GM12878 (cell line): ENCODE data around the gene ANK2. TPM values are rescaled to one million over a fixed set of nuclear protein-coding genes. Genes with fewer than 3 reads are reported as not detected.

Source experiments
- BCLAF1 ChIP-seq: fragments of 450-650 bp; IDR thresholded peaks from 2 replicates; pipeline ENCODE4 v1.6.1; 2017; ENCODE audit warnings: antibody characterized with exemption, mild to moderate bottlenecking, moderate library complexity
- BHLHE40 ChIP-seq, 2 experiments: fragments of 450-650 bp in 1 of 2; IDR thresholded peaks; 2 replicates each; pipeline ENCODE4 v1.6.1; 2011 to 2017; ENCODE audit warnings: low read depth in 2 of 2, borderline replicate concordance in 1 of 2, improper control_type of control experiment in 1 of 2, low read length in 1 of 2, mild to moderate bottlenecking in 1 of 2
- CBX5 ChIP-seq: sonication (generic); IDR thresholded peaks from 2 replicates; pipeline ENCODE4 v1.6.1; 2016; ENCODE audit warnings: low read depth, moderate library complexity, mild to moderate bottlenecking, inconsistent platforms
- CEBPZ ChIP-seq: fragments of 150-350 bp; IDR thresholded peaks from 2 replicates; pipeline ENCODE4 v1.6.1; 2016; ENCODE audit warnings: low read depth, low read length
- CHD4 ChIP-seq: fragments of 200-600 bp; sonication (generic); IDR thresholded peaks from 2 replicates; pipeline ENCODE4 v1.6.1; 2016; ENCODE audit warnings: mild to moderate bottlenecking
- ETV6 ChIP-seq, 2 experiments: fragments of 450-650 bp in 1 of 2; IDR thresholded peaks in 1 of 2; conservative IDR thresholded peaks in 1 of 2; 2 replicates each; pipeline ENCODE4 v1.6.1; 2014; ENCODE audit warnings: antibody characterized with exemption in 1 of 2, borderline replicate concordance in 1 of 2, low read depth in 1 of 2, mild to moderate bottlenecking in 1 of 2, moderate library complexity in 1 of 2
- HDAC2 ChIP-seq: fragments of 200-600 bp; sonication (generic); IDR thresholded peaks from 2 replicates; pipeline ENCODE4 v1.6.1; 2017
- MLLT1 ChIP-seq: fragments of 450-650 bp; IDR thresholded peaks from 2 replicates; pipeline ENCODE4 v1.6.1; 2016; ENCODE audit warnings: mild to moderate bottlenecking
- NKRF ChIP-seq: fragments of 450-650 bp; conservative IDR thresholded peaks from 2 replicates; pipeline ENCODE4 v1.6.1; 2017; ENCODE audit warnings: mild to moderate bottlenecking, moderate library complexity
- NR2F1 ChIP-seq: fragments of 450-650 bp; conservative IDR thresholded peaks from 2 replicates; pipeline ENCODE4 v1.6.1; 2017; ENCODE audit warnings: mild to moderate bottlenecking
- RBBP5 ChIP-seq: fragments of 200-600 bp; sonication (generic); conservative IDR thresholded peaks from 2 replicates; pipeline ENCODE4 v1.6.1; 2016
- RFX5 ChIP-seq: IDR thresholded peaks from 2 replicates; pipeline ENCODE4 v1.6.1; 2011; ENCODE audit warnings: low read depth, low read length, improper control_type of control experiment
- SMARCA5 ChIP-seq: fragments of 450-650 bp; IDR thresholded peaks from 2 replicates; pipeline ENCODE4 v1.6.1; 2017; ENCODE audit warnings: mild to moderate bottlenecking
- SPI1 ChIP-seq: IDR thresholded peaks from 2 replicates; pipeline ENCODE4 v1.6.1; 2011; ENCODE audit warnings: low read depth, mild to moderate bottlenecking, low read length, moderate library complexity, borderline replicate concordance; ENCODE audit not compliant: insufficient read depth
- ZBTB40 ChIP-seq: fragments of 450-650 bp; IDR thresholded peaks from 2 replicates; pipeline ENCODE4 v1.6.1; 2016; ENCODE audit warnings: mild to moderate bottlenecking, moderate library complexity, borderline replicate concordance
- polyA plus RNA-seq, 11 experiments: library from polyadenylated mRNA; depleted of rRNA in 4 of 11; unstranded in 6 of 11; stranded (reverse) in 5 of 11; fragments of >200 nt; fragmentation: Nextera tagmentation in 4 of 11; fragmentation: Illumina TruSeq in 1 of 11; extraction: Ambion mirVana in 4 of 11; extraction: Trizol in 1 of 11; gene quantifications; 1 replicate in 1 of 11; 2 replicates in 10 of 11; pipeline versions ENCODE4 v1.2.1 to v1.2.3, GENCODE V29; 2011 to 2016; ENCODE audit warnings: inconsistent platforms in 2 of 11, missing spikeins in 2 of 11, low read depth in 1 of 11
- total RNA-seq, 4 experiments: library from RNA; depleted of rRNA in 3 of 4; stranded (reverse); fragments of >200 nt in 3 of 4; fragmentation: Illumina TruSeq in 1 of 4; extraction: Trizol in 1 of 4; gene quantifications; 2 replicates each; pipeline versions ENCODE4 v1.2.1 to v1.2.3, GENCODE V29; 2013 to 2021

Gene ANK2
- total and polyA plus RNA-seq, 10 of the 15 experiments (the other 5 are each of a cell fraction or from before 2014, with no cell fraction given): 1.6 to 13.0 (median 4.1) TPM

- TF ChIP-seq BCLAF1 (no peak), RBBP5 (no peak), CBX5 (no peak), MLLT1 (no peak), SMARCA5 (no peak), CEBPZ (no peak), NKRF (no peak), RFX5 (no peak), ETV6 (conservative IDR thresholded peaks at IDR 0.05 in 1 of 2, IDR thresholded peaks at IDR 0.05 in 1 of 2; ENCODE audit: borderline replicate concordance in 1 of 2, low read depth in 1 of 2) (0 out of 4 replicates have a peak, but pooled peaks of 1 of the 2 experiments have one; percentile 14), SPI1 (no peak), HDAC2 (no peak), ZBTB40 (no peak), BHLHE40 (IDR thresholded peaks at IDR 0.05; ENCODE audit: borderline replicate concordance in 1 of 2, low read depth in 2 of 2, low read length in 1 of 2) (peak in 1 of 2 experiments; percentile 40; a peak in 1 of 4 replicates), CHD4 (no peak), NR2F1 (no peak)
These were observed 3.0 kb downstream of the ANK2 start (continued) for GRCh38 chr4:113052379-113052951.
